SK-N-DZ (cell line): ENCODE data around the gene NTM.

ENCODE experiments used
- DNase-seq: peaks from one replicate; pipeline ENCODE4 v3.0.0-alpha.2; 2015; ENCODE audit warnings: low spot score

The NTM gene

DNA sequence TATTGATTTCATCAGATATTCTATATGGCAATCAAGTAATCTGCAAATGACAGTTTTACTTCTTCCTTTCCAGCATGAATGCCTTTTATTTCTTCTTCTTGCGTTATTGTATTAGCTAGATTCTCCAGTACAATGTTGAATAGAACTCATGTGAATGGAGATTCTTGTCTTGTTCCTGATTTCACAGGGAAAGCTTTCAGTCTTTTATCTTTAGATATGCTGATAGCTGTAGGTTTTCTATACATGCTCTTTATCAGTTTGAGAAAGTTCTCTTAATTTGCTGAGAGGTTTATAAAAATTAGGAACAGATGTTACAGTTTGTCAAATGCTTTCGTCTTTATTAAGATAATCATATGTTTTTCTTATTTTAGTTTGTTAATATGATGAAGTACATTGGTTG lies 347.2 kb downstream of the NTM start:
- no peak for DNase-seq

DNA sequence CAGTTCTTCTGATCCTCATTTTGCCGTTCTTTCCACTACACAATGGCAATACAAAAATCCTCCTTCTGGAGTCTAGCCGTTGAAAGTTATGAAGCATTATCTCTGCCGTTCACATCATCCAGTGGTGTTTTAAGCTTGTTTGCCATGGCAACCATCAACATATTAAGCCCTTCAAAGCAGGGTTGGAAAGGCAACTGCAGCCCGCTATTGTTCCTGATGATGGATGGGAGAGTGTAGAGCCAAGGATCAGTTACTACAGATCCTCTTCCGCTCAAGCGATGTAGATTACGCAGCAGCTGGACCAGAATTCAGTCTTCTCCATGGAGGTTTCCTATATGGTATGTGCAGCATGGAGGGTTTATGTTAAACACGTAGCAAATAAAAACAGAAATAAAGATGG lies 352.7 kb downstream of the NTM start:
- DNase-seq: no peak

DNA sequence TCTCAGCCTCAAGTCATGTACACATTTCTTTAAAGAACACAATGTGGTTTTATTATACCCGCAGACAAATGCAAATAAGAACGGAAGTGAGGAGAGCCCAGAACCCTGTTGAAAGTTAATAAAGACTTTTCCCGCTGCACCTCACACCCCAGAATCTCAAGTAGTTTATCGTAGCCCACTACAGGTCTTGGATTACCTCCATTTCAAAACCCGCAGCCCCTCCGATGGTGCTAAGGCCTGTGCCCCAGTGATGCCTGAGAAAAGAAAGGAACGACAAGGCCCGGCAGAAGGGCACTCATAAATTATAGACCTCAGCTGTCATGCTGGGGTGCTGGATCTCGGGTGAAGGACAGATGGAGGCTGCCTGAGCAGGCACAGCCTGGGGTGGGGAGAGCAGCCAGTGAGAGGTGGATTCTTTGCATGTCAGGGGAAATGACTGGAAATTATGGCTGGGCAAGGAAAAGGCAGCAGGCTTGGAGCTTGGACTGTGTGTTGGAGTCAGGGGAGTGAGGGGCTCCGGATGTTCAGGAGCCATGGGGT lies 354.1 kb downstream of the NTM start:
- no peak for DNase-seq

DNA sequence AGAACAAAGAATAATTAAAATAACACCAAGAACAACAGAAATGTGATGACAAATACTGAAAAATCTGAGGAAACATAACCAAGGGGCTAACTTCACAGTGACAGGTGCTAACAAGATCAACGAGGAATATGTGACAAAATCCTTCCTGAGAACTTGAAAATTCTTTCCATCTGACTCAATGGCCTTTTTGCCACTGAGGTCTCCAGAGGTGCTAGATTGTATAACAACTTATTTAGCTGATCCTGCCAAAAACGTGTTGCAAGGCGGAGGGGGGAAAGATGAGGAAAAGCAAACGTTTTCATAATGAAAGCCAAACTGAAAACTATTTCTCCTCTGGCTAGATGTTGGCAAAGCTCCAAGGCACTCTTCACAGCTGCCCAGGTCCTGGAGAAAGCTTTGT lies 364.5 kb downstream of the NTM start:
- DNase-seq: no peak

DNA sequence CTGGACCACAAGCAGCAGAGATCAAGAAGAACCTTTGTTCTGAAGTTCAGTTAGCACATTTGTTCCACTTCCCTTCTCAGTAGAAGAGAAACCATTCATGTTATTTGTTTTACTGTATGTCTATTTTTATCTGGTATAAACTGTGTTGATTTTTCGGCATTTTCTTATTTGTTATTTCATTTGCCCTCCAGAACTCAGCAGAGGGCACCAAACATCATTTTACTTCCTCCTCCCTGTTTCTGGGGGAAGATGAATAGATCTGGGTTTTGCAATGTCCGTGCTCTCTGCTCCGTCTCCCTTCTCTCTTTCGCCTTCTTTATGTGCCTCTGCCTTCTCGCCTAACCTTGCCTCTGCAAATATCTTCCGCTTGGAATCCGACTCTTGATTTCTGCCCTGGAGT lies 366.9 kb downstream of the NTM start:
- DNase-seq: no peak

DNA sequence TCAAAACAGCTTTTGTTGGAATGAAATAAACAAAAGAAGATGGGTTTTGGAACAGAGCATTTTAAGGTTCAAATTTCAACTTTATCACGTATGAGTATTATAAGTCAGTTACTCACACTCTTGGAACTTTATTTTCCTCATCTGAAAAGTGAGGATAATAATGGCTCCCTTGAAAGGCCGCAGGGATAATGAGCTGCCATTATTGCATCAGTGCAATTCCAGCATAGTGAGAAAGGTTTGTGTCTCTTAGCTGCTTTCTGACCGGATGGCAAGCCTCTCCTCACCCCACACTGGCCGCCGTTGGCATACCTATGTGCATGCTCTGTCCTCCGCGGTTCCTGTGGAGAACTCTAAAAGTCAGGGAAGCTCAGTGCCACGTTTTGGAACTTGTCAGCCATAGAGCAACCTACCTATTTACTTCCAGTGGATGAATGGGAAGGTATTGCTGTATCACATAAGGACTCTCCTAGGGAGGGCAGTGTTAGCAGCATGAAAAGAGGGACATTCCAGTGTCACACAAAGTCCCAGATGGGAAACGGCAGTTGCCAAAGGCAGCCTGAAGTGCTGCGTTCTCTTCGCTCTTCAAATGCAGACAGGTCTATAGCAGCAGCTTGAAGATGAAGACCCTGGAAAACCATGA lies 368.9 kb downstream of the NTM start:
- no peak for DNase-seq

DNA sequence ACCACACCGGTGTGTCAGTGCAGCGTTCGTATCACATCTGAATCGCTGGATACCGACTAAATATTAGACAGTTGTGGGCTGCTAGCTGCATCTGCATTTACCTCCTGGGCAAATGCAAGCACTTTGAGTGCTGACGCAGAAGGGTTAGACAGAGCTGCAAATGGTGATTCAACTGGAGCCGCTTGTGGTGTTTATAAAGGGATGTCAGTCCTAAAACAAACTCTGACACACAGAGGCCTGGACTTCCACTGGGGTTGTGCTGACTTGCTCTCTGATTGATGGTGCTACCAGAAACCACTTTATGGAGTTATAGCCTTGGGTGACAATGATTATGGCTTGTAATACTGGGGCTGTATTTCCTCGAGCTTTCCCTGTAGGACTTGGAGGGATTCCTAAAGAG lies 374.4 kb downstream of the NTM start:
- no peak for DNase-seq

DNA sequence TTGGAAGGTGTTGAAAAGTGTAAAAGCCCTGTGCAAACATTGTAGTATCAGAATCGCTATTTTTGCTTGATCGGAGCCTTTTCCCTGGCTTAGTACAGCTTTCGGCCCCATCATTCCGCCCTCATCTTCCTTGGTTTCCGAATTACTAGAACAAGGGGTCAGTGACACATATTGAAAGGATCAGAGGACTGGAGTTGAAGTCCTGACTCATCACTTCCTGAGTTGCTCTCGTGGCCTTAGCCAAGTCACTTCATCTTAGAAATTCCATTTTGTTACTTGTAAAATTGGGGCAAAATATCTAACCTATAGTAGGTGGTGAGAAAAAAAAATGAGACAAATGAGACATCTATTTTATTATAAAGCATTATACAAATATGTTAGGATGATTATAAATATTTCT lies 375.0 kb downstream of the NTM start:
- DNase-seq: no peak

GRCh38 chr11:131746201-131746600 lies 375.8 kb downstream of the NTM start:
- no peak for DNase-seq

- peak; percentile 5 for DNase-seq
These were observed 378.0 kb downstream of the NTM start for GRCh38 chr11:131748151-131749050.

GRCh38 chr11:131749101-131749500 lies 378.7 kb downstream of the NTM start:
- DNase-seq: no peak

GRCh38 chr11:131750152-131750551 lies 379.7 kb downstream of the NTM start:
- no peak for DNase-seq

DNA sequence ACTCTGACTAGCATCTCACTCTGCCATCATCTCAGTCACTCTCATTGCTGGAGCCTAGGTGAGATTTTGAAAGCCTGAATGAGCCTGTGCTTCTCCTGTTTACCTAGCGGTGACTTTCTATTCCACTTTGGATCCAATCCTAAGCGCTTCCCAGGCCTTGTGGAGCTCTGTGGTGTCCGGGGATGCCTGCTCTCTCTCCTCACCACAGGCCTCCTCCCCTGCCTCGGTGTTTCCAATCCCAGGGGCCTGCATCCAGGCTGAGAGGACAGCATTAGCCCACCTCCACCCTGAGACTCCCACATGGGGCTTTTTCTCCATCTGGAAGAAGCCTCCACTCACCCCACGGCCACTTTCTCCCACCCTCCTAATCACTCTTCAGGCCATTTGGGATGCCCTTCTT lies 380.3 kb downstream of the NTM start:
- no peak for DNase-seq

- DNase-seq: no peak
These were observed 384.3 kb downstream of the NTM start for GRCh38 chr11:131754671-131755070.

DNA sequence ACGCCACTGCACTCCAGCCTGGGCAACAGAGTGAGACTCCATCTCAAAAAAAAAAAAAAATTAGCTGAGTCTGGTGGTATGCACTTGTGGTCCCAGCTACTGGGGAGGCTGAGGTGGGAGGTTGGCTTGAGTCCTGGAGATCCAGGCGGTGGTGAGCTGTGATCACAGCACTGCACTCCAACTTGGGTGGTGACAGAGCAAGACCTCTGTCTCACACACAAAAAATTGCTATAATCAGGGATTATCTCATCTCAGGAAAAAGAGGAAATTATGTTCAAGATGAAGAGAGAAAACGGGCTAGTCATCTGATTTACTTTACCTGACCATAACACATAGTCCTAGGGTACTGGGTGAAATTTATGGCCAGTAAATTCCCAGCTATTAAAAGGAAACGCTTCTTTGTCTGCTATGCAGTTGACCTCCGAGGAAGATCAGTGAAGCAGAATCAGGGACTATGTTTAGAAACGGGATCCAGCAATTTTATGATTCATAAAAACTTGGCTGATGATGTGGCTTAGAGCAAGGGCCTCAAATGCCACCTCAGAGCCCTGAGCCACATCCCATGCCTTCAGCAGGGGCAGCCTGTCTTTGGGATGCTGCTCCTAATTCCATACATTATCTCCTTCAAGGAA lies 386.2 kb downstream of the NTM start:
- DNase-seq: no peak

DNA sequence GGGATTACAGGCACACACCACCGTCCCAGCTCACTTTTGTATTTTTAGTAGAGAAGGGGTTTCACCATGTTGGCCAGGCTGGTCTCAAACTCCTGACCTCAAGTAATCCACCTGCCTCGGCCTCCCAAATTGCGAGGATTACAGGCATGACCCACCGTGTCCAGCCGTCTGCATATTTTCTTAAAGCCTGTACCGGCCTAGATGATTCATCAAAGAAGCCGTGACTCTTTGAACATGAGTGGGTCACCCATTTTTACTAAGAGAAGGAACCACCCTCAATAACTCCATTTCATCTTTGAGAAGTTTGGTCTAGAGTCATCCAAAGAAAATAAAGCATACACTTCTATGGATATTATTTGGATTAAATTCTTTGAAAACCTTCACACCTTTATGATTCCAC lies 388.3 kb downstream of the NTM start:
- no peak for DNase-seq

GRCh38 chr11:131759140-131759539 lies 388.7 kb downstream of the NTM start:
- no peak for DNase-seq

DNA sequence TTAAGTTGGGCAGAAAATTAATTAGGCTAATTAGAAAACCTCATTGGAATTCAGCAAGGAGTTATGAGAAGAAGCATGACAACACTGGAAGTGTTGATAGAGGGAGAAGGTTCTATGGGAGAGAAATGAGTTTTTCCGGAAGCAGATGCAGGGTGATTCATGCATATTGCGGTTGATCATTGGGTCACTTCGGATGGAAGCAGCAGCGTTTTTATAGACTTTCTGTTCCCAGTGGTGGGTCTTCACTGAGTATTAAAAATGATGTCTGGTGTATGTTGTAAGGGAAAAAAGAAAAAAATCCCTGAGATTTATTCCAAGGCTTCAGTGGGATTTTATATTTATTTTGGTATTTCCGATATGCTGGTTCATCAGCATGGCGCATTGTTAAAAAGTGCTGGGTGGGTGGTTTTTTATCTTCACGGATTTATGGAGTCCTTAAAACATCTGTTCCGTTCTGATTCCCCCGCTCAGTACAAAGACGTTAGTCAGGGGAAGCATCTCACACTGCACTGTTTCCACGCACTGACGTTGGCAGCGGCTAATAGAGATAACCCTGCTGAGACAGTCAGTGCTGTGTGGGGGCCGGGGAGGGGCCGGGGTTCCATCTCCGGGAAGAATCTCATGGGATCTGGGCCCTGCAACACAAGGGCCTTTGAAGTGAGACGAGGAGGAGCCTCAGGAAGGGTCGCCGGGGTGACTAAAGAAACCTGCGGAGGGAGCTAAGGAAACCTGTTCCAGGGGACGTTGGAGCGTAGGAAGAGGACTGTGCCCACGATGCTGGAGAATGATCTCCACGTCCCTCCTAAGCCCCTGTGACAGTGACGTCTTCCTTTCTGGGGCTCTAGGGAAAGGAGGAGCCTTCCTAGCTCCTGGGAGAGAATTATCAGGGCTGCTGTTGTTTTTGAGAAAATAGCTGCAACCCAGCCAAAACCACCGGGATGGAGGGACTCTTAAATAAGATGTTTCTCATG lies 390.0 kb downstream of the NTM start:
- no peak for DNase-seq

DNA sequence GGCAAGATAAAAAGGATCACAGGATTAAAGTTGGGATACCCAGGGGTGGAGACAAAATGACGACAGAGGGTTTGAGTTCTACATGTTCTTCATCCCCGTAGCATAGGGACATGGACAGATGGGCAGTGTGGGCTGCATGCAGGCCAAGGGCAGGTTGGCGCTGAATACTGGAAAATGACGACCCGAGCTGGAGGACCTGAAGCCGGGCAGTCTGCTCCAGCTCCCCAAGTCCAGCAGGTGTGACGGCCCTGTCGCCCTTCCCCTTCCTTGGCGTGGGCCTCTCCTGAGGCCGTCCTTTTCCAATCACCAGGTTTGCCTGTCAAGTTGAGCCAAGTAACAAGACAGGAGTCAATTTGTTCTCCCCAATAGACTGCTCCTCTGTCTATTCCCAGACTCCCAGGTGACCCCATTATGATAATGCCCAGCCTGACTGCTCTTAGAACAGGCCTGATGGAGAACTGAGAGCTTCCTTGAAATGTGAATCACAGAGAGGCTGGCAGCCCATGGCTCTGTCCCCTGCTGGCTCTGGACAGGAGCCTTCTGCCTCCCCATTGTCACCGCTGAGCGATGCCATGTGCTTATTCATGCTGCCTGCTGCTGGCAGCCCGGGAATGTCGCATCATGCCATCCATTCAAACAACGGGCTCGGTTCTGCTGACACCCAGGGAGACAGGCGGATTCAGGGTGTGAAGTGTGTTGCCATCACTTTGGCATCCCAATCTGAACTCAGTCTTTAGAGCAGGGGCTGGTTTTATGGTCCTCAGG lies 392.1 kb downstream of the NTM start:
- no peak for DNase-seq

DNA sequence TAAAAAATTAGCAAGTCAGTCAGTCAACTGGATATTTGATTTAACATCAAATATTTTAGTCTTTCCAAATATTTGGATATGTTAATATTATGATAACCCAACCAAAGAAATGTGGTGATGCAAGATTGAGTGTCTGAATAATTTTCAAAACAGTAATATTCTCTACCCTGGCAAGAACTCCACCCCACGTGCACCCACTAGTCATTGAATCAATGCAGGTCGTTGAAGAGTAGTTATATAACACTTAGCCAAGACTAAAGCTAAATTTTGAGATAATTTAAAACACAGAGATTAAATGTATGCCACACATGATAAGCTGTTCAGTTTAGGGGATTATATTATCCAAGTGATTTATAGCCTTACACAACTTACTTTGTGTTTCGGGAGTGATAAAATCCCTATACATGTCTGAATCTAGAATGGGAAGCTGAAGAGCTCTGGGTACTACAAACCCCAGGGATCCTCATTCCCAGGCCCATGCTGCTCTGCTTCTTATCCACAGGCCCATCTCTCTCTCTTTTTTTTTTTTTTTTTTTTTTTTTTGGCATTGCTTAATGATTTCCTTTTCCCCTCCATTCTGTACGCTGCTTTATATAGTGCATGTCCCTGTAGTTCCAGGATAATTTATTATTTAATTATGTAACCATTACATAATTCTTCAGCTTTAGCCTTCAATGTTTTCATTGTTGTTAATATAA lies 392.9 kb downstream of the NTM start:
- DNase-seq: no peak
